GM12878 (cell line): ENCODE results near the gene PRRC2B. TPM values are rescaled to one million over a fixed set of nuclear protein-coding genes. Genes with fewer than 3 reads are reported as not detected.

Experiments
- ATAC-seq: fragments of 200-7000 bp; cut with Tn5 transposase; 3 replicates; pipeline ENCODE4 v1.9.1; 2020; ENCODE audit warnings: mild to moderate bottlenecking, moderate library complexity
- BruUV-seq: library from RNA; stranded (reverse); fragments of 400-500 nt; replicated peaks from 2 replicates; lab custom pipeline; 2021; lab: Mats Ljungman, UMichigan
- CTCF ChIA-PET: fragments of 300-600 bp; sonication (Branson Sonifier 250); formaldehyde crosslinking; extraction: SDS; loops from one replicate; lab custom pipeline; 2021; ENCODE audit warnings: inconsistent platforms; lab: Yijun Ruan, JAX
- POLR2A ChIA-PET: fragments of 350-600 bp; formaldehyde crosslinking; extraction: SDS; loops from one replicate; lab custom pipeline; 2021; ENCODE audit warnings: inconsistent platforms; lab: Charles Lee
- RAD21 ChIA-PET: fragments of 300-600 bp; sonication (Branson Sonifier 250); formaldehyde crosslinking; loops from one replicate; lab custom pipeline; 2023; ENCODE audit warnings: antibody characterized with exemption; ENCODE audit not compliant: unreplicated experiment; lab: Charles Lee
- SMC1A ChIA-PET: fragments of 300-600 bp; sonication (Branson Sonifier 250); formaldehyde crosslinking; loops from one replicate; lab custom pipeline; 2023; ENCODE audit not compliant: unreplicated experiment, uncharacterized antibody; lab: Charles Lee
- DNase-seq: peaks from one replicate; pipeline ENCODE4 v3.0.0-alpha.2; 2011; ENCODE audit warnings: low read depth, low spot score
- FAIRE-seq: peaks from 3 replicates; lab custom pipeline; 2011; peaks lifted over from hg19 to GRCh38; lab: Jason Lieb, UNC
- H2AFZ ChIP-seq: 2 replicates; pipeline ENCODE4 v1.6.0; 2011; ENCODE audit warnings: low read depth, low read length, control low read depth; ENCODE audit not compliant: control insufficient read depth
- H3K27ac ChIP-seq: 2 replicates; pipeline ENCODE4 v1.5.1; 2011; ENCODE audit warnings: control low read depth; ENCODE audit not compliant: control insufficient read depth, insufficient read depth
- H3K27me3 ChIP-seq, 2 experiments: replicated peaks in 1 of 2; 2 replicates each; pipeline versions ENCODE4 v1.6.0 to v1.6.1; 2011; ENCODE audit warnings: low read length in 1 of 2; ENCODE audit not compliant: control insufficient read depth in 2 of 2, insufficient read depth in 2 of 2
- H3K36me3 ChIP-seq, 2 experiments: 2 replicates each; pipeline ENCODE4 v1.5.1; 2011; ENCODE audit warnings: low read length in 1 of 2; ENCODE audit not compliant: control insufficient read depth in 2 of 2, insufficient read depth in 2 of 2
- H3K4me1 ChIP-seq: 2 replicates; pipeline ENCODE4 v1.6.1; 2011; ENCODE audit warnings: mild to moderate bottlenecking, low read length, moderate library complexity, mixed read lengths; ENCODE audit not compliant: control insufficient read depth, insufficient read depth
- H3K4me2 ChIP-seq: 2 replicates; pipeline ENCODE4 v1.6.0; 2011; ENCODE audit warnings: control low read depth; ENCODE audit not compliant: control insufficient read depth, insufficient read depth
- H3K4me3 ChIP-seq: fragments of 200-600 bp; sonication (generic); 2 replicates; pipeline ENCODE4 v1.5.1; 2016
- H3K79me2 ChIP-seq: 2 replicates; pipeline ENCODE4 v1.6.0; 2011; ENCODE audit warnings: low read length; ENCODE audit not compliant: control insufficient read depth, insufficient read depth
- H3K9ac ChIP-seq: 2 replicates; pipeline ENCODE4 v1.8.0; 2011; ENCODE audit warnings: low read length, control low read depth, mixed read lengths; ENCODE audit not compliant: control insufficient read depth, insufficient read depth
- H3K9me3 ChIP-seq: replicated peaks from 3 replicates; pipeline ENCODE4 v1.5.1; 2011; ENCODE audit warnings: mild to moderate bottlenecking, low read length; ENCODE audit not compliant: control insufficient read depth, insufficient read depth
- H4K20me1 ChIP-seq: 2 replicates; pipeline ENCODE4 v1.6.0; 2011; ENCODE audit not compliant: control insufficient read depth, insufficient read depth
- BACH1 ChIP-seq: fragments of 450-650 bp; IDR thresholded peaks from 2 replicates; pipeline ENCODE4 v1.6.1; 2017; ENCODE audit warnings: mild to moderate bottlenecking, borderline replicate concordance
- CEBPB ChIP-seq, 2 experiments: fragments of 150-350 bp in 1 of 2; IDR thresholded peaks; 2 replicates each; pipeline ENCODE4 v1.6.1; 2012 to 2014; ENCODE audit warnings: low read depth in 2 of 2, low read length in 2 of 2, borderline replicate concordance in 1 of 2, inconsistent platforms in 1 of 2
- EED ChIP-seq: sonication (generic); IDR thresholded peaks from 2 replicates; pipeline ENCODE4 v1.6.1; 2016; ENCODE audit warnings: antibody characterized with exemption, low read depth
- ESRRA ChIP-seq: IDR thresholded peaks from 2 replicates; pipeline ENCODE4 v1.6.1; 2012; ENCODE audit warnings: mild to moderate bottlenecking, low read length, improper control_type of control experiment
- EZH2 ChIP-seq: IDR thresholded peaks from 2 replicates; pipeline ENCODE4 v1.6.1; 2012; ENCODE audit warnings: low read depth, mild to moderate bottlenecking, control low read depth, inconsistent platforms, low read length, borderline replicate concordance; ENCODE audit not compliant: control insufficient read depth
- FOS ChIP-seq: IDR thresholded peaks from 3 replicates; pipeline ENCODE4 v1.6.1; 2011; ENCODE audit warnings: borderline replicate concordance; ENCODE audit not compliant: insufficient read length; ENCODE audit errors: extremely low read depth
- MEF2A ChIP-seq: IDR thresholded peaks from 2 replicates; pipeline ENCODE4 v1.6.1; 2011; ENCODE audit warnings: low read depth, mild to moderate bottlenecking, low read length, moderate library complexity; ENCODE audit not compliant: insufficient read depth
- POU2F2 ChIP-seq: IDR thresholded peaks from 3 replicates; pipeline ENCODE4 v1.6.1; 2011; ENCODE audit warnings: low read depth, mild to moderate bottlenecking, low read length, borderline replicate concordance
- STAT1 ChIP-seq: fragments of 450-650 bp; conservative IDR thresholded peaks from 2 replicates; pipeline ENCODE4 v1.6.1; 2014; ENCODE audit warnings: antibody characterized with exemption, mild to moderate bottlenecking
- TCF3 ChIP-seq: IDR thresholded peaks from 2 replicates; pipeline ENCODE4 v1.6.1; 2012; ENCODE audit warnings: low read depth, mild to moderate bottlenecking, low read length, borderline replicate concordance; ENCODE audit not compliant: insufficient read depth
- WRNIP1 ChIP-seq: IDR thresholded peaks from 2 replicates; pipeline ENCODE4 v1.6.1; 2011; ENCODE audit warnings: low read depth, low read length, improper control_type of control experiment, borderline replicate concordance
- WGBS: methylation state at CpG from one replicate; pipeline ENCODE4 v1.1.6; 2016; ENCODE audit warnings: low lambda C conversion rate; ENCODE audit not compliant: insufficient replicate concordance, insufficient coverage; ENCODE audit errors: missing lambda C conversion rate; 5-methylcytosine and 5-hydroxymethylcytosine counted together
- in situ Hi-C: fragments of 300-500 bp; cut with MboI; formaldehyde crosslinking; loops from 9 replicates; pipeline ENCODE4 v1.14.3; 2018; ENCODE audit warnings: mixed read lengths
- intact Hi-C: fragments of 100-400 bp; cut with micrococcal nuclease; formaldehyde crosslinking; loops from one replicate; pipeline ENCODE4 v1.14.2; 2022; ENCODE audit not compliant: unreplicated experiment
- polyA plus RNA-seq, 11 experiments: library from polyadenylated mRNA; depleted of rRNA in 4 of 11; unstranded in 6 of 11; stranded (reverse) in 5 of 11; fragments of >200 nt; fragmentation: Nextera tagmentation in 4 of 11; fragmentation: Illumina TruSeq in 1 of 11; extraction: Ambion mirVana in 4 of 11; extraction: Trizol in 1 of 11; gene quantifications; 1 replicate in 1 of 11; 2 replicates in 10 of 11; pipeline versions ENCODE4 v1.2.1 to v1.2.3, GENCODE V29; 2011 to 2016; ENCODE audit warnings: inconsistent platforms in 2 of 11, missing spikeins in 2 of 11, low read depth in 1 of 11
- total RNA-seq, 4 experiments: library from RNA; depleted of rRNA in 3 of 4; stranded (reverse); fragments of >200 nt in 3 of 4; fragmentation: Illumina TruSeq in 1 of 4; extraction: Trizol in 1 of 4; gene quantifications; 2 replicates each; pipeline versions ENCODE4 v1.2.1 to v1.2.3, GENCODE V29; 2013 to 2021
- TF ChIP-seq, protein P1 (sequence below): fragments of 150-350 bp; IDR thresholded peaks from 2 replicates; pipeline ENCODE4 v1.6.1; 2014; ENCODE audit warnings: mild to moderate bottlenecking, low read depth, low read length
- TF ChIP-seq, protein P2 (sequence below): IDR thresholded peaks from 2 replicates; pipeline ENCODE4 v1.6.1; 2012; ENCODE audit warnings: improper control_type of control experiment, low read depth, low read length; ENCODE audit not compliant: insufficient replicate concordance

The PRRC2B gene
- total and polyA plus RNA-seq, 10 of the 15 experiments (the other 5 are each of a cell fraction or from before 2014, with no cell fraction given): 0.84 to 155 (median 28.7) TPM

- Histone ChIP-seq H4K20me1 (no peaks in the 10 kb centered on the region; the same call in 1 of the 2 replicates), H3K9ac (no peak overlapping the region), H3K27ac (no peak overlapping the region), H3K36me3 (peaks cover 62 to 65% of the 10 kb centered on the region in 2 experiments), H3K4me2 (no peak overlapping the region), H2AFZ (no peak overlapping the region), H3K4me1 (no peaks in the 10 kb centered on the region), H3K79me2 (no peaks in the 10 kb centered on the region), H3K4me3 (no peak overlapping the region), H3K9me3 (no peaks in the 10 kb centered on the region), H3K27me3 (no peaks in the 10 kb centered on the region)
- ChIA-PET CTCF (no interaction called here), SMC1A (no interaction called here), POLR2A (no interaction called here), RAD21 (no interaction called here)
- DNase-seq (no peak), ATAC-seq (no peak), FAIRE-seq (no peak)
- in situ Hi-C loops: no loop called here
- TF ChIP-seq POU2F2 (no peak), BACH1 (no peak), EED (no peak), WRNIP1 (no peak), TCF3 (no peak), CEBPB (IDR thresholded peaks at IDR 0.05; ENCODE audit: borderline replicate concordance in 1 of 2, low read depth in 2 of 2, low read length in 2 of 2) (no peak), ESRRA (no peak), MEF2A (no peak), FOS (no peak), EZH2 (no peak), STAT1 (no peak)
- TF ChIP-seq, protein P1, sequence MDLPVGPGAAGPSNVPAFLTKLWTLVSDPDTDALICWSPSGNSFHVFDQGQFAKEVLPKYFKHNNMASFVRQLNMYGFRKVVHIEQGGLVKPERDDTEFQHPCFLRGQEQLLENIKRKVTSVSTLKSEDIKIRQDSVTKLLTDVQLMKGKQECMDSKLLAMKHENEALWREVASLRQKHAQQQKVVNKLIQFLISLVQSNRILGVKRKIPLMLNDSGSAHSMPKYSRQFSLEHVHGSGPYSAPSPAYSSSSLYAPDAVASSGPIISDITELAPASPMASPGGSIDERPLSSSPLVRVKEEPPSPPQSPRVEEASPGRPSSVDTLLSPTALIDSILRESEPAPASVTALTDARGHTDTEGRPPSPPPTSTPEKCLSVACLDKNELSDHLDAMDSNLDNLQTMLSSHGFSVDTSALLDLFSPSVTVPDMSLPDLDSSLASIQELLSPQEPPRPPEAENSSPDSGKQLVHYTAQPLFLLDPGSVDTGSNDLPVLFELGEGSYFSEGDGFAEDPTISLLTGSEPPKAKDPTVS: no peak
- TF ChIP-seq, protein P2, sequence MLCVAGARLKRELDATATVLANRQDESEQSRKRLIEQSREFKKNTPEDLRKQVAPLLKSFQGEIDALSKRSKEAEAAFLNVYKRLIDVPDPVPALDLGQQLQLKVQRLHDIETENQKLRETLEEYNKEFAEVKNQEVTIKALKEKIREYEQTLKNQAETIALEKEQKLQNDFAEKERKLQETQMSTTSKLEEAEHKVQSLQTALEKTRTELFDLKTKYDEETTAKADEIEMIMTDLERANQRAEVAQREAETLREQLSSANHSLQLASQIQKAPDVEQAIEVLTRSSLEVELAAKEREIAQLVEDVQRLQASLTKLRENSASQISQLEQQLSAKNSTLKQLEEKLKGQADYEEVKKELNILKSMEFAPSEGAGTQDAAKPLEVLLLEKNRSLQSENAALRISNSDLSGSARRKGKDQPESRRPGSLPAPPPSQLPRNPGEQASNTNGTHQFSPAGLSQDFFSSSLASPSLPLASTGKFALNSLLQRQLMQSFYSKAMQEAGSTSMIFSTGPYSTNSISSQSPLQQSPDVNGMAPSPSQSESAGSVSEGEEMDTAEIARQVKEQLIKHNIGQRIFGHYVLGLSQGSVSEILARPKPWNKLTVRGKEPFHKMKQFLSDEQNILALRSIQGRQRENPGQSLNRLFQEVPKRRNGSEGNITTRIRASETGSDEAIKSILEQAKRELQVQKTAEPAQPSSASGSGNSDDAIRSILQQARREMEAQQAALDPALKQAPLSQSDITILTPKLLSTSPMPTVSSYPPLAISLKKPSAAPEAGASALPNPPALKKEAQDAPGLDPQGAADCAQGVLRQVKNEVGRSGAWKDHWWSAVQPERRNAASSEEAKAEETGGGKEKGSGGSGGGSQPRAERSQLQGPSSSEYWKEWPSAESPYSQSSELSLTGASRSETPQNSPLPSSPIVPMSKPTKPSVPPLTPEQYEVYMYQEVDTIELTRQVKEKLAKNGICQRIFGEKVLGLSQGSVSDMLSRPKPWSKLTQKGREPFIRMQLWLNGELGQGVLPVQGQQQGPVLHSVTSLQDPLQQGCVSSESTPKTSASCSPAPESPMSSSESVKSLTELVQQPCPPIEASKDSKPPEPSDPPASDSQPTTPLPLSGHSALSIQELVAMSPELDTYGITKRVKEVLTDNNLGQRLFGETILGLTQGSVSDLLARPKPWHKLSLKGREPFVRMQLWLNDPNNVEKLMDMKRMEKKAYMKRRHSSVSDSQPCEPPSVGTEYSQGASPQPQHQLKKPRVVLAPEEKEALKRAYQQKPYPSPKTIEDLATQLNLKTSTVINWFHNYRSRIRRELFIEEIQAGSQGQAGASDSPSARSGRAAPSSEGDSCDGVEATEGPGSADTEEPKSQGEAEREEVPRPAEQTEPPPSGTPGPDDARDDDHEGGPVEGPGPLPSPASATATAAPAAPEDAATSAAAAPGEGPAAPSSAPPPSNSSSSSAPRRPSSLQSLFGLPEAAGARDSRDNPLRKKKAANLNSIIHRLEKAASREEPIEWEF: no peak
- BruUV-seq: no TSS peak
- intact Hi-C loops: no loop called here
- 95% methylated on average over 24 of the region's 24 CpGs for WGBS
Observed at GRCh38 chr9:131482343-131483006, 88.6 kb downstream of the PRRC2B start.
